DMS79 (cell line): ENCODE measurements around the gene FARP2.

Source experiments
- DNase-seq: peaks from one replicate; lab custom pipeline; 2025; lab: John Stamatoyannopoulos, UW

FARP2 gene

GRCh38 chr2:241459520-241459919, 103.4 kb downstream of the FARP2 start:
- DNase-seq, result no peak

- DNase-seq, result no peak
Observed at GRCh38 chr2:241460631-241461030, 104.5 kb downstream of the FARP2 start.

DNA sequence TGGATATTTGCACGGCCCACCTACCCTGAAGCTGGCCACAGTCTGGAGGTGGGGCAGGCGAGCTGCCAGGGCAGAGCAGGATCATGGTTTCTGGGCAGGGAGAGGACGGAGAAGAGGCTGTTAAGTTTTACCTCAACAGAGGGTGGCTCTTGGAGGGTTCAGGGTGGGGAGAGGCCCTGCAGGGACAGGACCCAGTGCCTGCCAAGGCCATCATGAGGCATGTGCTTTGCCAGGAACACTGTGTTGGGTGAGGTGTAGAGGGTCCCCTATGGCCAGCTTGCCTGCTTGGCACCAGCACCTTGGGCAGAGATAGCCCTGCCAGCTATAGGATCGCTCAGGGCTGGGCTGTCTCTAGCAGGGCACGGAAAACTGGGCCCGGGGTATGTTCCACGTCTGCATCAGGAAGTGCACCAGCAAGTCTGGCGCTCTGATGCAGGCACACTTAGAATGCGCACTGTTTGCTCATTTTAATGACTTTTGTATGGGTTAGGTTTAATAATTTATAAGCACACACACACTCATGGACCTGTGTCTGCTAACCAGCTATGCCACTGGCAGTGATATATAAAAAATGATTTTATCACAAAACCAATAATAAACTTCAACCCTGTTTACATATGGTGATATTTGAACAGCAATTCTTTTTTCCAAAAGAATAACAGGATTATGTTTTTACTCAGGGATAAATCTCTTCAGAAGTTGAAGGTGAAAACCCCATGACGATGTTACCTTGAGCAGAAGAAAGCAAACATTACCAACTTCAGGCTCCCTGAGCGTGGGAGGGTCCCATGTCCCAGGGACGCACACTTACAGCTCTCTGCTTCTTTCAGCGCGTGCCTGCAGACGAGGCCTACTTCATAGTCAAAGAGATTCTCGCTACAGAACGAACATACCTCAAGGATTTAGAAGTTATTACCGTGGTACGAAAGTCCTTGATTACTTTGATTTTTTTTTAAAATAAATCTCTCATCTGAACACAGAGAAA, 105.9 kb downstream of the FARP2 start:
- DNase-seq, result no peak

- no peak for DNase-seq
Observed at GRCh38 chr2:241463276-241464135, 107.4 kb downstream of the FARP2 start.

DNA sequence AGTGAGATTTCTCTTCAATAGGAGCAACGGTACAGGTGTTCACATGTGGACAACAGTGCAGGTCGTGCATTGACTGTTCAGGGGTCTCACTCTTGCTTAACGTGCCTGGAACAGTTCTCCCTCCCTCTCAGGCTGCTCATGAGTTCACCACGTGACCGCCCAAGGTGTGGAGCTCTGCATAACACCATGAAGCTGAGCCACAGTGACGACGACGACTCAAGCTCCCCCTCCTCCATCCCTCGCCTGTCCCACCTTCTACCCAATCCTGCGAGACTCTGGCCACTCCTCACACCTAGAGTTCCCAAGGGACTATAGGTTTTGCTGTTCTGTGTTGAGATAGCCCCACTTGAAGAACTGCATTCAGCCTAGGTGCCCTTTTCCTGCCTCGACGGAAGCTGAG, 109.5 kb downstream of the FARP2 start:
- DNase-seq, result no peak

- no peak for DNase-seq
Observed at GRCh38 chr2:241466230-241466629, 110.1 kb downstream of the FARP2 start.

GRCh38 chr2:241467777-241468475, 111.8 kb downstream of the FARP2 start:
- no peak for DNase-seq

DNA sequence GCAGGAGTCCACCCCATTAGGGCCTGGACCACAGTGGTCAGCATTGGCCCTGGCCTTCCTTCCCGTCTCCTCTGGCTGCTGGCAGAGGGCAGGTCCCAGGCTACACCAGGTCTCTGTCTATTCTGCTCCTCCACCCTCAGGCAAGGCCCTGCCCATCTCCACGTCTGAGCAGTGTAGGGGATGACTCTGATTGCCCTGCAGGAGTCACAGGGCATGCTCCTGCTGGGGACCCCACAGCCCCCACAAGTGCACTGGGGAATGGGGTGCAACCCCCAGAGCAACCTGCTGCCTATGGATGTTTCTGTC, 112.3 kb downstream of the FARP2 start:
- DNase-seq, result no peak

DNA sequence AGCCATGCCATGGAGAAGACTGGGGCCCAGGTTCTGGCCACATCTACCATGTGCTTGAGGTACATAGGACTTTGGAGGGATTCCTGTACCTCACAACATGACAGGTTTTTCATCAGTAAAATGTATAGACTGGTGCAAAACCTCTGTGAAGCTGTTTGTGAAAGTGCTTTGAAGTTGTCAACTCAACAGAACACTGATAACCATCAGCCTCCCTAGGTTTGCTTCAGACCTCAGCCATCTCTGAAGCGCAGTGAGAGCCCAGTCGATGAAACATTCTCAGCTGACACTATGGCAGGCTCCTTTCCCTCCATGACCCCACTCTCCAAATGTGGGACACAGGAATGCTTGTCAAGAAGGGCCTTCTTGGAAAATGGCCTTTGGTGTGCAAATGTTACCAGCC, 113.7 kb downstream of the FARP2 start:
- no peak for DNase-seq

- DNase-seq, result no peak
Observed at GRCh38 chr2:241473399-241473798, 117.3 kb downstream of the FARP2 start.

DNA sequence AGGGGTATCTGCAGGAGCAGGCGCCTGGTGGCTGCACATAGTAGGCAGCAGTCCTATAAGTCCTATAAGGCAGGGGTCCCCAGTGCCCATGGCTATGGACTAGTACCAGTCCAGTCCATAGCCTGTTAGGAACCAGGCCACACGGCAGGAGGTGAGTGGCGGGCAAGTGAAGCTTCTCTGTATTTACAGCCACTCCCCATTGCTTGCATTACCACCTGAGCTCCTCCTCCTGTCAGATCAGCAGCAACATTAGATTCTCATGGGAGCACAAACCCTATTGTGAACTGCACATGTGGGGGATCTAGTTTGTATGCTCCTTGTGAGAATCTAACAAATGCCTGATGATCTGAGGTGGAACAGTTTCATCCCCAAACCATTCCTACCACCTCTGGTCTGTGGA, 119.2 kb downstream of the FARP2 start:
- no peak for DNase-seq

DNA sequence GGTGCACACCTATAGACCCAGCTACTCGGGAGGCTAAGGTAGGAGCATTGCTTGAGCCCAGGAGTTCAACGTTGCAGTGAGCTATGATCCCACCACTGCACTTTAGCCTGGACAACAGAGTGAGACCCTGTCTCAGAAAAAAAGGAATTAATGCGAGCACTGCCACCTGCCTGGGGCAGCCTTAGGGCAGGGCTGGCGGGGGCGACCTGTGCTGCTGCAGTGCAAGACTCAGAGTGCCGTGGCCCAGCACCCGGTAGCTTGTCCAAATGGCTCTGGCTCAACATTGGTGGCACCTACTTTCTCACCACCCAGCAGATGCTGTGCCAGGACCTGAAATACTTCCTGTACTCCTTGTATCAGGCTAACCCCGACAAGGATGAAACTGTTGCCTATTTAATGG, 122.1 kb downstream of the FARP2 start:
- DNase-seq, result no peak

GRCh38 chr2:241479026-241479898, 123.2 kb downstream of the FARP2 start:
- no peak for DNase-seq

DNA sequence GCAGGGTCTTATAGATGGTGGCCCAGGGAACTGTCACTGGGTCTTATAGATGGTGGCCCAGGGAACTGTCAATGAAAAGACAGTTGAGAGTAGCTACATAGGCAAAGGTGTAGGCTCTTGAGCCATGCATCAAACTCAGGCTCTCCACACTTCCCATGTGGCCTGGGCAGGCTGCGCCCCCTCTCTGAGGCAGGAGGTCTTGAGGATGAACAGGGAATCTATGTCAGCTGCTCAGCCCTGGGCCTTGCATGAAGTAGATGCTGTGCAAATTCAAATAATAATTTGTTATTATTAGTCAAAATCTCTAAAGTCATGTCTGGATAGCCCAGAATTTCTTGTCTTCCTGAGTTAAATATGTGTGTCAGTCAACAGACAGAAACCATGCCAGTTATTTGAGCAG, 125.6 kb downstream of the FARP2 start:
- DNase-seq, result no peak

GRCh38 chr2:241482126-241482955, 126.3 kb downstream of the FARP2 start:
- DNase-seq, result no peak

DNA sequence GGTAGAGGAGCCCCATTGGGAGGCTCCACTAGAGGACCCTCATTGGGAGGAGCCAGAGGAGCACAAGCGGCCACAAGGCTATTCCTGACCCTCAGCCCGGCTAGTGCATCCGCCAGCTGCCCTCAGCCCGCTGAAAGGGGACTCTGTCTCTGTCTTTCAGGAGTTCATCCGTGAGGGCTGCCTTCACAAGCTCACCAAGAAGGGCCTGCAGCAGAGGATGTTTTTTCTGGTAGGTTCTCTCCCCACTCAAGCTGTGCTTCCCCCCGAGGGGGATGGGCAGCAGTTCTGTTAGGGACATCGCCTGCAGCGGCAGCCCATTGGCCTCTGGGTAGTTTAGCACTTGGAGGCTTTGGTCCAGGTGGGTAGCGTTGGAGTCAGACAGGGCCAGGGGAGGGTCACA, 127.2 kb downstream of the FARP2 start:
- no peak for DNase-seq

DNA sequence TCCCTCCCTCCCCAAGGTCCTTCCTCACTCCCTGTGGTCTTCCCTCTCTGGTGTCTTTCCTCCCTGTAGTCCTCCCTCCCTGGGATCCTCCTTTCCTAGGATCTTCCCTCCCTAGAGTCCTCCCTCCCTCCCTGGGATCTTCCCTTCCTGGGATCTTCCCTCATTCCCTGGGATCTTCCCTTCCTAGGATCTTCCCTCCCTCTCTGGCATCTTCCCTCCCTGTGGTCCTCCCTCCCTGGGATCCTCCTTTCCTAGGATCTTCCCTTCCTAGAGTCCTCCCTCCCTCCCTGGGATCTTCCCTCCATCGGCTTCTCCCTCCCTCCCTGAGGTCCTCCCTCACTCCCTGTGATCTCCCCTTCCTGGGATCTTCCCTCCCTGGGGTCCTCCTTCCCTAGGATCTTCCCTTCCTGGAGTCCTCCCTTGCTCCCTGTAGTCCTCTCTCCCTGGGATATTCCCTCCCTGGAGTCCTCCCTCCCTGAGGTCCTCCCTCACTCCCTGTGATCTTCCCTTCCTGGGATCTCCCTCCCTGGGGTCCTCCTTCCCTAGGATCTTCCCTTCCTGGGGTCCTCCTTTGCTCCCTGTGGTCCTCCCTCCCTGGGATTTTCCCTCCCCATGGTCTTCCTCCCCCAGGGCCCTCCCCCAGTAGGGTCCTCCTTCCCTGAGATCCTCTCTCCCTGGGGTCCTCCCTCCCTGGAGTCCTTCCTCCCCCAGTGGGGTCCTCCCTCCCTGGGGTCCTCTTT, 129.3 kb downstream of the FARP2 start:
- no peak for DNase-seq

DNA sequence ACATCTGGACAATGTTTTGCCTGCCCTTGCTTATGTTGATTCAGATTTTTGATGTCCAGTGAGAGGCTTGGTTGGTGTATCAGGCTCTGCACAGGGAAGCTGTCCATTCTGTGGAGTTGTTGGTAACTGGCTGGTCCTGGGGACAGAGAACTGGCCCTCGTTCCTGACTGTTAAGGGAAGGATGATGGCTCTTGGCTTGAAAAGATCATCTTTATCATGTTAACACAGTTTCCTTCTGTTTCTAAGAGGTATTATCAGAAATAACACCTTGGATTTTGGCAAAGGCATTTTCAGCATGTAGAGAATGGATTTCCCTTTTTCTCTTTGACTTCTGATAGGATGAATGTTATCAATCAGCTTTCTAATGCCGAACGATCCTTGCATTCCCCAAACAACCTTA, 133.0 kb downstream of the FARP2 start:
- DNase-seq, result no peak

- DNase-seq, result no peak
Observed at GRCh38 chr2:241489733-241490680, 133.9 kb downstream of the FARP2 start.
